ENCODE data around the gene BRI3BP. TPM values are rescaled to one million over a fixed set of nuclear protein-coding genes. Genes with fewer than 3 reads are reported as not detected.

The BRI3BP gene
- total RNA-seq, 2 donors from 2014 or later = 5.9 to 8.0 TPM

DNA sequence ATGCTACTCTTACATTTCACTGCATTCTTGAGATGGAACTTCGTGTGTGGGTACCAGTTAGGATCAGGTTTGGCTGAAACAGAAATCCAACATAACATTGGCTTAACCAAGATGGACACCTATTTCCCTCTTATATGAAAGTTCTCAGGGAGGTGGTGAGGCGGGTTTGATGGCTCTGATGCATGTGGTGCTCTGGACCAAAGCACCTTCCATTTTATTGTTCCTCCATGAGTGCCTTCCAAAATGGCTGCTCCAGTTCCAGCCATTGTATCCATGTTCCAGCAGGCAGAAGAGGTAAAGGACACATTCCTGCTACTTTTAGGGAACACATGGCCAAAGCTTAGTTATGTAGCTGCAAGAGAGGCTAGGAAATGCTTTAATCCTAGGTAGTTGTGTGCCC lies 29.6 kb downstream of the BRI3BP start:
- no peaks in the 10 kb centered on the region for H3K27me3 ChIP-seq
- H3K9me3 ChIP-seq = no peaks in the 10 kb centered on the region
- no peak overlapping the region for H3K27ac ChIP-seq
- ATAC-seq = no peak
- H3K4me3 ChIP-seq = no peak overlapping the region
- WGBS, 2 donors = 96 to 98% methylated on average over 2 of the region's 2 CpGs
- intact Hi-C loops (cut with DNase I) = no loop called here
- no peaks in the 10 kb centered on the region for H3K4me1 ChIP-seq
- no peak for TF ChIP-seq POLR2A (IDR thresholded peaks at IDR 0.05)
- TF ChIP-seq, protein P1, sequence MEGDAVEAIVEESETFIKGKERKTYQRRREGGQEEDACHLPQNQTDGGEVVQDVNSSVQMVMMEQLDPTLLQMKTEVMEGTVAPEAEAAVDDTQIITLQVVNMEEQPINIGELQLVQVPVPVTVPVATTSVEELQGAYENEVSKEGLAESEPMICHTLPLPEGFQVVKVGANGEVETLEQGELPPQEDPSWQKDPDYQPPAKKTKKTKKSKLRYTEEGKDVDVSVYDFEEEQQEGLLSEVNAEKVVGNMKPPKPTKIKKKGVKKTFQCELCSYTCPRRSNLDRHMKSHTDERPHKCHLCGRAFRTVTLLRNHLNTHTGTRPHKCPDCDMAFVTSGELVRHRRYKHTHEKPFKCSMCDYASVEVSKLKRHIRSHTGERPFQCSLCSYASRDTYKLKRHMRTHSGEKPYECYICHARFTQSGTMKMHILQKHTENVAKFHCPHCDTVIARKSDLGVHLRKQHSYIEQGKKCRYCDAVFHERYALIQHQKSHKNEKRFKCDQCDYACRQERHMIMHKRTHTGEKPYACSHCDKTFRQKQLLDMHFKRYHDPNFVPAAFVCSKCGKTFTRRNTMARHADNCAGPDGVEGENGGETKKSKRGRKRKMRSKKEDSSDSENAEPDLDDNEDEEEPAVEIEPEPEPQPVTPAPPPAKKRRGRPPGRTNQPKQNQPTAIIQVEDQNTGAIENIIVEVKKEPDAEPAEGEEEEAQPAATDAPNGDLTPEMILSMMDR (IDR thresholded peaks at IDR 0.05) = no peak
- no peak for DNase-seq
- H3K36me3 ChIP-seq (replicated peaks in 1 of 2; ENCODE audit: insufficient read depth in 1 of 2, low read depth in 2 of 2) = no peaks in the 10 kb centered on the region

DNA sequence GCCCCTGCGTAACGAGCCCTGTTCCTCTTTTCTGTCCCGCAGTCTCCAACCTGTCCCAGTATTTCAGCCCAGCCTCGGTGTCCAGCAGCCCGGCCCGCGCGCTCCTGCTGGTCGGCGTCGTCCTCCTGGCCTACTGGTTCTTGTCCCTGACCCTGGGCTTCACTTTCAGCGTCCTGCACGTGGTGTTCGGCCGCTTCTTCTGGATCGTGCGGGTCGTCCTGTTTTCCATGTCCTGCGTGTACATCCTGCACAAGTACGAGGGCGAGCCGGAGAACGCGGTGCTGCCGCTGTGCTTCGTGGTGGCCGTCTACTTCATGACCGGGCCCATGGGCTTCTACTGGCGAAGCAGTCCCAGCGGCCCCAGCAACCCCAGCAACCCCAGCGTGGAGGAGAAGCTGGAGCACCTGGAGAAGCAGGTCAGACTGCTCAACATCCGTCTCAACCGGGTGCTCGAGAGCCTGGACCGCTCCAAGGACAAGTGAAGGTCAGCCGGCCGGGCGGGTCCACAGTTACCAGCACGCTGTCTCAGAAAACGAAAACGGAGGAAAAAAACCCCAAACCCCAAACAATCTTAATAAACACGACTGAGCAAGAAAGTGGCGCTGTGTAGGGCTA lies 31.6 kb downstream of the BRI3BP start:
- no peaks in the 10 kb centered on the region for H3K4me1 ChIP-seq
- no peaks in the 10 kb centered on the region for H3K36me3 ChIP-seq (replicated peaks in 1 of 2; ENCODE audit: insufficient read depth in 1 of 2, low read depth in 2 of 2)
- TF ChIP-seq POLR2A (IDR thresholded peaks at IDR 0.05) = no peak
- TF ChIP-seq, protein P1 (IDR thresholded peaks at IDR 0.05) = no peak
- H3K9me3 ChIP-seq = no peaks in the 10 kb centered on the region
- 94% methylated on average over 33 to 40 of the region's 43 CpGs for WGBS, 2 donors
- H3K4me3 ChIP-seq = no peak overlapping the region
- intact Hi-C loops (cut with DNase I) = no loop called here
- DNase-seq (no peak), ATAC-seq (no peak)
- H3K27ac ChIP-seq = no peak overlapping the region
- H3K27me3 ChIP-seq = no peaks in the 10 kb centered on the region

DNA sequence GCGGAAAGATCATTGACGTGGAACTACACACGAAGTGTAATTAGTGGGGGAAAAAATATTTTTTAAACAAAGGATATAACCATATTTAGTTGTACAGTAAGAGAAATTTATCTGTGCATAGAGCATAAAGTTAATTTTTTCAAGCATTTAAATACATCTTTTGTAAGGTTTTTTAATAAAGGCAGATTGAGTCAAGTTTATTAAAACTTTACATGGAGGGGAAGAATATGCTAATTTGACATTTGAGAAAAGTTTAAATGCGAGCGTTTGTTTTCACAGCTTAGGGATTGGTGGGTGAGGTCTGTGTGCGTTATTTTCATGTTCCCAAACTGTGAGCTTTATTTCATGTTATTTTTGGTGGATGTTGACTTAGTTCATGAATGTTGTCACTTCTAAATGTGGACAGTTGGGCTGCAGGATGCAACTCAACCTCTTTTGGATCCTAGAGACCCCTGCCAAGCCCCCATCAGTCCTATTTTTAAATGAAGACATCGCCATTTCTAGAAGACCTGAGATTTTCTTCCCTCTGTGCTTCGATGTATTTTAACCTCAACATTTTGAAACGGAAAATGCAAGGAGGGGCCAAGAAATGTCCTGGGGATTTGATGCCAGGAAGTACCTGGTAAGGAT lies 32.3 kb downstream of the BRI3BP start:
- no peak for ATAC-seq
- Histone ChIP-seq H3K9me3 (no peaks in the 10 kb centered on the region), H3K27ac (no peak overlapping the region), H3K4me3 (no peak overlapping the region), H3K36me3 (replicated peaks in 1 of 2; ENCODE audit: insufficient read depth in 1 of 2, low read depth in 2 of 2) (no peaks in the 10 kb centered on the region), H3K27me3 (no peaks in the 10 kb centered on the region), H3K4me1 (no peaks in the 10 kb centered on the region)
- no peak for DNase-seq
- intact Hi-C loops (cut with DNase I) = no loop called here
- WGBS, 2 donors = 88 to 90% methylated on average over 9 of the region's 9 CpGs
- TF ChIP-seq POLR2A (IDR thresholded peaks at IDR 0.05) = no peak
- TF ChIP-seq, protein P1 (IDR thresholded peaks at IDR 0.05) = no peak

DNA sequence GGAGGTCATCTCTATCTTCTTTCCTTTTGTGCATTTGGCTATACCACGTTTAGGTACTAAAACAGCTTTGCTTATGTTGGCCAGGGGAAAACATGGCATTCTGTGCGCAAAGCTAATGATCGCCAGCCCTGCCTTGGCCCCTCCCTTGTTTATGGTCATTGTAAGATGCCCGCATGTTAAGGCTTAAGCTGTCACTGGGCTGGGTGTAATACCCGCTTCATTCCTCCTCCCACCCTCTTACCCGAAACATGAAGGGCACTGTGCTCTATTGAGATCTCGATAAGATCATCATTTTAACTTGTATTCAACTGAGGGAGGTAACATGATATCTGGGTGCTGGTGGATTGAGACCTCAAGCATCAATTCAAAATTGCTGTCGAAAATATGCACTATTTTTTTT lies 34.7 kb downstream of the BRI3BP start:
- Histone ChIP-seq H3K4me3 (no peak overlapping the region), H3K9me3 (no peaks in the 10 kb centered on the region), H3K36me3 (replicated peaks in 1 of 2; ENCODE audit: insufficient read depth in 1 of 2, low read depth in 2 of 2) (no peaks in the 10 kb centered on the region), H3K27ac (no peak overlapping the region), H3K4me1 (no peaks in the 10 kb centered on the region), H3K27me3 (no peaks in the 10 kb centered on the region)
- DNase-seq (no peak), ATAC-seq (no peak)
- intact Hi-C loops (cut with DNase I) = no loop called here
- TF ChIP-seq POLR2A (IDR thresholded peaks at IDR 0.05) = no peak
- TF ChIP-seq, protein P1 (IDR thresholded peaks at IDR 0.05) = no peak
- WGBS, 2 donors = 92 to 93% methylated on average over 8 of the region's 8 CpGs

Measured in body of pancreas (tissue), 4 donors.